SK-N-DZ (cell line): ENCODE results near the gene BIN1.

Source experiments
- DNase-seq: peaks from one replicate; pipeline ENCODE4 v3.0.0-alpha.2; 2015; ENCODE audit warnings: low spot score

The BIN1 gene

DNA sequence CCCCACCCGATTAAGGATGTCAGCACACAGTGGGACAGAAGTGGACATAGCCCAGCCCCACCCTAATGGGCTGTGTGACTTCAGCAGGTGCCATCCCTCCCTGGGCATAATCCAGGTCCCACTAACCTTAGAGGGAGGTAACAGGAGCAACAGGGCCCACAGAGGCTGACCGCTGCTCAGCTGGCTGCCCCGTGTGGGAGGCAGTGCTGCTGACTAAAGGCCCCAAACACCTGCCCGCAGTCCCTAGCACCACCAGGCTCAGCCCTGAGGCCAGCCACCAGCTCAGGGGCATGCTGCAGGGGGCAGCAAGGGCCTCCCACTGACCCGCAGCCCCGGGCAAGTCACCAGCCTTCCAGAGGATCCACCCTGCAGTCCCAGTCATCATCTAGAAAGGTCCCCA, 14.6 kb downstream of the BIN1 start:
- no peak for DNase-seq

DNA sequence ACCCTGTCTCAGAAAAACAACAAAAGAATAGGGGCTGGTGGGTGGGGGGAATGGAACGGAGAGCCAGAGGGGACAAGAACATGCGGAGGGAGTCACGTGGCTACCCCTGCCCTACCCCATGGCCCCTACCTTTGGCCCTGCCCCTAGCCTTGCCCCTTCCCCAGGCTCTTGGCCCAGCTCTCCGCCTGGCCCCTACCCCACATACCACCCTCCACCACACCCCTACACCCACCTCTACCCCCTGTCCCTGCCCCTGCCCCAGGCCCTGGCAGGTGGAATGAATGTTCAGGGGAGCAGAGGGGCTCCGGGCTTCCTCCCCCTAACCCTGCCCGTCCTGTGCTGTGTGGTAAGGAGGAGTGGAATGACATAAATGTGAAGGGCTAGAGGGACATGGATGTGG, 15.1 kb downstream of the BIN1 start:
- no peak for DNase-seq

DNA sequence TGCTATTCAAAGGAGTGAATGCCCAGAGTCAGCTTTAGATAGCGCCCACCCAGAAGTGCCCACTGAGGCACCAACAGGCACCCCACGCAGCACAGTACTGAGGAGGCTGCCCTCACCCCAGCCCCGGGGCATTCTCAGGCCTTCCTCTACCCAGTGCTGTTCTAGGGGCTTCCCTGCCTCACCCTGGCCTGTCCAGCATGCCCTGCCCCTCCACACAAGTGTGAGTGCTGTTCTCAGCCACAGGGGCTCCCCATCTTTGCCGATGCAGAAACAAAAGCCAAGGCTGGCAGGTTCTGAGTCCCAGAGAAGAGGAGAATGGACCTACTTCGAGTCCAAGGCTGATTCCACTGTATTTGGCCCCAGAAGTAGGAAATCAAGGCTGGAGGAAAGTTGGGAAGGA, 15.8 kb downstream of the BIN1 start:
- no peak for DNase-seq

DNA sequence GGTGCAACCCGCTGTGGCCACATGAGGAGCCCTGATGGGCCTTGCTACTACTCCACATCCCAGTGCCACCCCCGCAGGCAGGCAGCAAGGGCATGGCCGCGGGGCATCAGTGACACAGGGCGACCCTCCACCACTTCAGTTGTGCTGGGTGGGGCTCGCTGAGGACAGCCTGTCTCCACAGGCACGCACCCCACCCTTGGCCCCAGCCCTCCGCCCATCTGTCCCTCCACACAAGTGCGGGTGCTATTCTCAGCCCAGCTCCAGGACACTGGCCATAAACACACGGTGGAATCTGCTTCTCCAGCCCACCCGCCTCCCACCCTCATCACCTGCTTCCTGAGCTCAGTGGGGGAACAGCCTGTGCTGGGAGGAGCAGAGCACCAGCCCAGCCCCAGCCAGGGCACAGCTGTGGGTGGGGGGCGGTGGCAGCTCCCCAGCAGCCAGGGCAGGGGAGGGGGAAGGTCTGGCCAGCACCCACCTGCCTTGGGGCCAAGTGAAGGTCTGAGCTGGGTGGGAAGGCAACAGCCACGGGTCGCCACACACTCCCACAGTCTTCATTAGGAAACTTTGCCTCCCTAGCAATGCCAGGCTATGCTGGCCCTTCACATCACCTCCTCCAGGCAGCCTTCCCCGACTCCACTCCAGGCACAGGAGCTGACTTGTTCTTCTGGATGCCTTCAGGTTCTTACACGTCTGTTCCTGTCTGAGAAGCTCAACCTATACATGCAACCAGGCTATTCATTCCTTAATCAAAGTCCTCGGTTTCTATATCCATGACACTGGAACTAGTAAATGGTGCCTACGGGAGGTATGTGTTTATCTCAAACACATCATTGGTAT, 16.5 kb downstream of the BIN1 start:
- DNase-seq: no peak

DNA sequence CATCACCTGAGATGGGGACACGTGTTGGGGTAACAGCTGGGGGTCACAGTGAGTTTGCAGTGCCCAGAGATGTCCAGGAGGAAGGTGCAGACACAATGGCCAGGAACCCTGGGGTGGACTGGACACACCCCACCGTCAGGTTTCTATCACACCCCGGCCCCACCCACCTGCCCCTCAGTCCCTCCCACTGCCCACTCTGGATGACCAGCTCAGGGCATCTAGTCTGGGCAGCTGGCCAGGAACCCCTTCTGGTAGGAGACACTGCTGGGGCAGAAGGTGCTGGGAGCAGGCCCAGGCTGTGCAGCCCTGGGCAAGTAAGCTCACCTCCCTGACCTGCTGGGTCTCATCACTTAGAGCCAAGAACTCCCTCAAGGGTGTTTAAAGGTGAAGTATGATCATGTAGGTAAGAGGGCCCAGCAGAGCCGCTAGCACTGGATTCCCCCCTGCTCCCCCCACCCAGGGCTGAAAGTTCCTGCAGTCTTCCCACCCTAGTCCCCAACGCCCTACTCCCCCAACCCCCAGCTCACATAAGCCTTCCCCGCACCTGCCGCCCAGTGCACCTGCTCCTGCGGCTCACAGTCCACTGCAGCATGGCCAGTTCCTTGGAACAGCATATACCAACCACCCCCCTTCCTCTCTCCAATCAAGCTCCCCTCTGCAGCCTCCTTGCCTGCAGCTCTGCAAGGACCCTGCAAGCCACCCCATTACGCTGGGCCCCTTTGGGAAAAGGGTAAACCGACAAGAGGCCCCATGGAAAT, 17.3 kb downstream of the BIN1 start:
- DNase-seq: no peak

DNA sequence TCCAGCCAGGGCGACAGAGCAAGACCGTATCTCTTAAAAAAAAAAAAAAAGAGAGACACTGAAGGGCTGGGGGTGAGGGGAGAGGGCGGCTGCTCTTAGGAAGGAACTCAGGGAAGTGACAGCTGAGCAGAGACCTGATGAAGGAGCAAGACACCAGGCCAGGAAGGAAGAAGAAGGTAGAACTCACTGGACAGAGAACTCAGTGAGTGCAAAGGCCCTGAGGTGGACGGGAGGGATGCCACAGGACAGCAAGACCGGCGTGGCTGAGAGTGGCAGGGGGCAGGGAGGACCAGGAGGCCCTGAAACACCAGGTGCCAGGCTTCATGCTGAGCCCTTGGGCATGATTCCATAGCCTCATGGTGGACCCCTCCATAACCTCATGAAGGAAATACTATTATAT, 18.2 kb downstream of the BIN1 start:
- DNase-seq: no peak

DNA sequence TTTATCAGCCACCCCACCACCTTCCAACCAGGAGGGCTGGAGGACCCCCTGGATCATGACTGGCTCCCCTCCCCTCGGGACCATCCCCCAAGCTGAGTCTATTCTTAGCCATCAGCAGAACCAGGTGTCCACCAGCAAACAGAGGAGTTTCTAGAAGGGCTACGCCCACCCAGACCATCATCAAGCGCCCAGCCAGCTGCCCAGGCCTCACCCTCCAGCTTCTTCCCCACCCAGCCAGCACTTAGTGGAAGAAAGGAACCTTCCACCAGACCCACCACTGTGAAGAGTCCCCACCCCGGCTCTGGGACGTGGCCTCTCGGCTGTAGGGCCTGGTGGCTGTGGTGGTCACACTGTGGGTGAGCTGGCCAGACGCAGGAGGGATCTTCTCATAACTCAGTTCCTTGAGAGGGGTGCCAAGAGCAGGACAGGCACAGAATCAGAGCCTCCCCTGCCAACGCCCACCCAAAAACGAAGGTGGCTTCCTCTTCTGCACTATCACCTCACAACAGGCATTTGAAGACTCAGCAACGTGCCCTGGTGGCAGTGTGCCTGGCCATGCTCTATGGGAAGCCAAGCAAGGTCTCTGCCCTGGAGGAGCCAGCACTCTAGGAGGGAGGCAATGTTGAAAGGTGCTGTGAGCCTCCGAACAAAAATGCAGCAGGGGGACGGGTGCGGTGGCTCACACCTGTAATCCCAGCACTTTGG, 19.0 kb downstream of the BIN1 start:
- DNase-seq: no peak

DNA sequence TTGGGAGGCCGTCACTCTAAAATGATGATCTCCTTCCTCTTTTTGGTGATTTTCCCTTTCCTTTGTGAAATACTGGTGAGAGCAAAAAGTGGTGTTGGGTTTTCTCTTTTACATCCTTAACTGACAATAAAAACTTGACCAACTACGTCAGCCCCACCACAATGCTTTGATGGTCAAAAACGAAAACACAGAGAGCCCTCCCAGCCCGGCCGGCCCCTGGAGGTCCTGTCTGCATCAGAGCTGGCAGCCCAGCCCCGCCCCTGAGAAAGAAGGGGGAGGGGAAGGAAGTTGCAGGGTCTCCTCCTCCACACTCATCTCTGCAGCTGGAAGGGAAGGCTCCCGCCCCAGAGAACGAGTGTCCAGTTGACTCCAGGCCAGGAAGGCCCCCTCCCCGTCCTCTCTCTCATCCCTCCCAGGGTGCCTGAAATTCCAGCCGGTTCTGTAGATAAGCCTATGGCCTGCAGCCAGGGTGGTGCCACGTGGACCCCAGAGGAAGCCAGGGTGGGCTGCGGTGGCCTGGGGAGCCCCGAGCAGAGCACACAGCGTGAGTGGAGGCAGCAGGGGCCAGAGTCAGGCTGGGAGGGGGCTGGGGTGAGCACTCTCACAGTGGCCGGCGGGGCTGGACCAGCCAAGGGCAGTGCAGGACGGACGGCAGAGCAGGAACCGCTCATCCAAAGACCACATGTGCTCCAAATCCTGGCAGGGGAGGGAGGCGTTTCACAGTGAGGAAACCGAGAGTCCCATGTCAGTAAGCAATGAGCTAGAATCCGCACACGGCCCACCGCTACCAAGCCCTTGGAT, 19.8 kb downstream of the BIN1 start:
- peak; percentile 70 for DNase-seq

DNA sequence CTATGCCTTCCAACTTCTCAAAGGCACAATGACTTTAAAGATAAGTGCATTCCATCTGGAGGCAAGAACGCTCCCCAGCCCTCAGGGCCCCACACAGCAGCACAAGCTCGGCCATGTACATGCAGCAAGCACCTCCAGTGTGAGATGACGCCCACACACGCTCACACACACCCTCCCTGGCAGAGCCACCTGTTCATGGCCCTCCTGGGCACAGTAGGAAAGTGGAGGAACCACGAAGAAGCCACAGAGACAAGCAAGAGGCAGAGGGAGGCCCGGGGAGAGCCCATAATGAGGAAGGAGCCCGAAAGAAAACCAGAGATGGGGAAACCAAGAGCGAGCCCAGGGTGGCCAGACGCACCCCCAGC, 21.7 kb downstream of the BIN1 start:
- no peak for DNase-seq

DNA sequence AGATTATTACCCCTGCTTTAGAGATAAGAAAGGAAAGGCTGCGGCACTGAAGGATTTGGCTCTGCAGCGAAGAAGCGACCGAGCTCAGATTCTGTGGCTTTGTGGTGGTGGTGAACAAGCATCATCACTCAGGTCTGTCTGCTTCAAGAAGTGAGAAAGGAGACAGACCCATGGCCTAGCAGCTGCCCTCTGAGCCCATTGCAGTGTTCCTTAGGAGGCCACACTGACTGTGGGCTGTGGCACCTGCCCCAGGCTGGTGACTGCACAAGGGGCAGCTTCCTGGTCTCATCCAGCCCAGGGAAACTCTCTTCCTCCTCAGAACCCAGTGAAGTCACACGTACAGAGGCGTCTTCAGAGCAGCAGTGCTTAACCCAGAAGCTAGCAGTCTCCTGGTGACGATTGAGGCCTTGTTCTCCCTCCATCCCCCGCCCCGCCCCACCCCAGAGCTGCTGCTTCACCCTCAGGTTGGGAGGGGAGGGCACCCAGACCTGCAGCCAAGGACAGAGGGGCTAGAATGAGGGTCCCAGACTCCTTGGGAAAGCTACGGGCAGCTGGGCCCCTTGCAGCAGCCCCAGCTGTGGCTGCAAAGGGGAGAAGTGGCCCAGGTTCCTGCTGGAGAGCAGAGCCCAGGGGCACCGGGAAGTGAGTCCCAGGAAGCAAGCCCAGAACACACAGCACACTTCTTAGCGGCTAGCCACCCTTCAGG, 22.2 kb downstream of the BIN1 start:
- DNase-seq: no peak

DNA sequence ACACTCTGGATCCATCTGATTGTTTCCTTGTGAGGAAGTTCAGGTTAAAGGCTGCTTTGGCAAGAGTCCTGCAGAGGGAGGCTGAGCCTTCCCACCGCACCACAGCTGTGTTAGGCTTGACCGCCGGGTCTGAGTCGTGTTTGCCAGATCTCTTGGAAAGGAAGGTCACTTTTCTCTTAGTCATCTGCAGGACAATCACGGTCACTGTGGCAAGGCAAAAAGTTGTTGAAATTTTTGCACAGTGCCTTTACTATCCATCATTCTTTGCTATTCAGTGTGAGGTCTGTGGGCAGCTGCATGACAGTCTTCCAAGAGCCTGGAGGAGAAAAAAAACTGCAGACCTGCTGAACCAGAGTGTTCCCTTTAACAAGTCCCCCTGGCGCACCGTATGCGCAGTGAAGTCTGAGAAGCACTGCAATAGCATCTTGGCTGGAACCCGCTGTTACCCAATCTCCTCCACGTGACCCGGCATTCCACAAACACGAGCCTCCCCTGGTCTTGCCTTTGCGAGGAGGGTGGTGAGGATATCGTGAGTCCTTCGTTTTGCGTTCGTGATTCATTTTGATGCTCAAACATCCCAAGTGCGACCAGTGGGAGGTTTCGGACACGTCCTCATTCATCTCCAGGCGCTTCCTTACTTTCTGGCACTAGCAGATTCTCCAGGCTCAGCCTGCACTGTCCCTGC, 23.0 kb downstream of the BIN1 start:
- DNase-seq: no peak

DNA sequence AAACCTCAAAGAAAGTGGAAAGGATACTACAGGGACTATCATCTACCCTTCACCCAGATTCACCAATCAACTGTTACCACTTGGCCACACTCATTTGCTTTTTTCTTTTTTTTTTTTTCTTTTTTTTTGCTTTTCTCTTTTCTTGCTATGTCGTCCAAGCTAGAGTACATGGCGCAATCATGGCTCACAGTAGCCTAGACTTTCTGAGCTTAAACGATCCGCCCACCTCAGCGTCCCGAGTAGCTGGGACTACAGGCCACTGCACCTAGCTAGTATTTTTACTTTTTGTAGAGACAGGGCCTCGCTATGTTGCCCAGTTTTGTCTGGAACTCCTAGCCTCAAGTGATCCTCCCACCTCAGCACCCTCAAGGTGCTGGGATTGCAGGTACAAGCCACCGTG, 24.0 kb downstream of the BIN1 start:
- no peak for DNase-seq

DNA sequence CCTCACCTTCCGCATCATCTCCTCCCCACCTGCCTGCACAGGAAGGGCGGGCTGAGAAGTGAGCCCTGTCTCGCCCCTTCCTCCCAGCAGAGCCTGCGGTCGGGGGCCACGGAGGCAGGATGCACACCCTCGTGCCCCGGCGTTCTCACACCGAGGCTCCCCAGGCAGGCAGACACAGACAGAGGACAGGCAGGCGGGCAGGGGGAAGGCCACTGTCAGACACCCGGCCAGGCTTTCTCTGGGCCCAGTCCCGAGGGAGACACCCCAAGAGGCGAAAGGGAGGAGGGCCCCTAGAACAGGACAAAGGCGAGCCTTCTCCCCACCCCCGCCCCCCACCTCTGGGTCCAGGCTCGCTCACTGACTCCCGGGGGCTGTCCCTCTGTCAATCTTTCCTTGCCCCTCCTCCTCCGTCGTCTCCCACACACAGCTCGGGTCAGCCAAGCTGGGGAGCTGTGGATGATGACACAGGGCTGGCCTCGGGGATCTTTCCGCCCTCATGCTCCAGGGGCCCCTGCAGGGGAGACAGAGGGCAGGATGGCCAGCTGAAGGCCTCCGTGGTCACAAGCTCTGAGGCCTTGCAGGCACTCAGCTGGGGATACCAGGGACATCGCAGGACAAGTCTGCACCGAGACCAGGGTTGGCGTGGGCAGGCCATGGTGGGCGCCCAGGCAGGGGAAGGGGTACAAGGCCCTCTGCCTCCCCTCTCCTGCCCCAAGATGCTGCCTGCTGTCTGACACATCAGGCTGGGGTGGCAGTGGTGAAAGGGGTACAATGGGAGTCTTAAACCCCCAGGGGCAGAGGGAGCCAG, 24.9 kb downstream of the BIN1 start:
- DNase-seq: no peak

DNA sequence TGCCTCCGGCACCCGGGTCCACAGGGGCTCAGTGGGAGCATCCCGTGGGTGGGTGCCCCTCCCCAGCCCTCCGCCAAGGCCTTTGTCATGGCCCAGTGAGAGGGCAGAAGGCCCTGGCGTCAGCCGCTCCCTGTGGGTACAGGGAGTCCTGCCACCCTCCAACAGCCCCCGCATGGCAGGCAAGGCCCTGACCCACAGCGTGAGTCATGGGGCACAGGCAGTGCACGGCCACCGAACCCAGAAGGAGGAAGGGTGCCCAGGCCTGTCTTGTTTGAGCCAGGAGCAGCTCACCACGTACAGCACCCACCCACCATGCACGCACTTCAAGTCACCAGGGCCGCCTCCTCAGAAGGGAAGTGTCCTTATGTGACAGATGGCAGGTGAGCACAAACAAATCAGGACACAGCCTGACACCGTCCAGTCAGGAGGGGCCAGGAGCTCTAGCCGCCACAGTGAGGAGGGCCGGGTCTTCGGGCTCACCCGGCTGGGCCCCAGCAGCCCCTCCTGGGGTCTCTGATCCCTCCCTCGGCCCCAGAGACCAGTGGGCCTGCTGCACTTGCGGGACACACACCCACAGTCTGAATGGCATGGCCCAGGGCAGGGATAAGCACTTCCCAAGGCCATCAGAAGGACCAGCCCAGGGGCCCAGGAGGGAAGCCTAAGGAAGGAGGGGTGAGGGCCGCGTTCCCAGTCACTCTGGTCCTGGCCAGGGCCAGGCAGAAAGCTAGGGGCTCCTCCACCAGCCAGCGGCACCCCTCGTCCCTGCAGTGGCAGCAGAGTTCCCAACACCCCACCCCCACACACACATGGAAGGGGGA, 25.8 kb downstream of the BIN1 start:
- no peak for DNase-seq

DNA sequence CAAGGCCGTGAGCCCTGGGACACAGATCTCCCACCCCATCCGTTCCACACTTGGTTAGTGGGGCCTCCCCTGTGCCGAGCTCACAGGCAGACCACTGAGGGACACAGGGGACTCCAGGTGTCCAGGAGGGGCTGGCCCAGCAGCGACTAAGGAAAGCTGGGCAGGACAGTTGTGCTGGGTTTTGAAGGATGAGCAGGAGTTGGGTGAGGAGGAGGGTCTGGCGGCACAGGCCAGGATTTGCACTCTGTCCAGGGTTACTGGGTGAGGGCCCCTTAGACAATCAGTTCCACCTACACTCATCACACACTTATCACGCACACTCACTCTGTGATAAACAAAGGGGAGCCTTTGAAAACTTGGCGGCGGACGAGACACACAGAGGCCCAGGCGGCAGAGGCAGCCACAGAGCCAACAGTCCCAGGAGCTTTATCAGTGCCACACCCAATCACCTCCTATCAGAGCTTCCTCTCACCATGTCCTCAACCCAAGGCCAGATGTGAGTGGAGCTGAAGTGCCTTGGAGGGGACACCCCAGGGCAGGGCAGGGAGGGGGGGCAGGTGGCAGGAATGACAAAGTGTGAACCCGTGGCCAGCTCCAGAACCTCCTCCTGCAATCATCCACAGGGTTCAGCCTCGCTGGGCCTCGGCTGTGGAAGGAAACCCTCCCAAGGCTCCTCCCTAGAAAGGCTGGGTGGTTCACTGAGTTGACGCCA, 26.6 kb downstream of the BIN1 start:
- no peak for DNase-seq

DNA sequence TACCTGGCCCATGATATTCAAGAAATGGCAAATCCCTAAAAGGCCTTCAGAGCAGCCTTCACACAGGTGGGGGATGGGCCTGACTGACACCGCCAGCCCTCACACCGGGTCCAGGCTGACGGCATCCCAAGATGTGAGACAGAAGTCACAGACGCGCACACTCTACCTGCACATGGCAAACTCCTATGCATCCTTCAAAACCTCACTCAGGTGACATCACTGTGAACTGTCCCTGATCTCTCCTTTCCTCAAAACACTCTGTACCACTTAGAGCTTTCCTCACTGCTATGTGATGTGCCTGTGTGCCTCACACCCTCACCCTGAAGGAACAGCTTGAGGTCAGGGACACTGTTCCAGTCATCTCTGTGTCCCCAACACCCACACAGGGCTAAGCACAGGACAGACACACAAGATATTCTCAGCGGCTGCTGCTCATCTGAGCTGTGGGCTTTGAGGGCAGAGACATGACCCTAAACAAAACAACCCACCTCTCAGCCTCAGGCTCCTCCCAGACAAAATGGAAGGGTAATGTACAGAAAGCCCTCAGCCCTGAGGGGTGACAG, 27.5 kb downstream of the BIN1 start:
- DNase-seq: no peak

DNA sequence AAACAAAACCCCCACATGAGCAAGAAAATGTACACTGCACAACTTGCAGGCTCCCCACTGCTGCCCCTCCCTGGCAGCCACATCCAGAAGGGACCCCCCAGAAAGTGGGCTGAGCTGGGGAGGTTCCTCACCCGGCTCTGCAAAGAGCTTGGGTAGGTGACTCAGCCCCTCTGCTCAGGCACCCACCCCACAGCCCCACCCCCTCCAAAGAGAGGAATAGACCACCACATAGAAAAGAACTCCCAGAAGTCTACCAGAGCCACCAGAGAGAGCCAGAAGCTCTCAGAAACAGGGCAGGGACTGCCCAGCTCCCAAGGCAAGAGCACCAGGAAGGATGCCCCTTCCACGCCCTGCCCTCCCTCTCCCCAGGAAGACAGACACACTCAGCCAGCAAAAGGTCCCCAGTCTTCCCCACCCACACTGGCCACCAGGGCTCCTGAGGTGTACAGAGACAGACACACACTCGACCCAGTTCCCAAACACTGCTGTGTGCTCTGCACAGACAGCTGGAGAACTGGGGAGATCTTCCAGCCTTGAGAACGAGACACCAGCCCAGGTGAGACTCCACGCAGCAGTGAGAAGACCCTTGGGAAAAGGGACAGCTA, 28.2 kb downstream of the BIN1 start:
- DNase-seq: no peak
